ENCODE measurements around the gene GLRX5. TPM values are rescaled to one million over a fixed set of nuclear protein-coding genes. Genes with fewer than 3 reads are reported as not detected.
A peak's percentile ranks its signal among the peaks of the same experiment; 100 is the strongest.

Gene GLRX5
- total RNA-seq, 1 experiment from 2014 or later, result 60.1 TPM

- TF ChIP-seq CEBPB (IDR thresholded peaks at IDR 0.05; ENCODE audit: low read depth), result no peak
These were observed 29.7 kb upstream of the GLRX5 start (continued) for GRCh38 chr14:95505030-95505589.

- Histone ChIP-seq H3K4me3 (replicated peaks in 1 of 2; ENCODE audit: low read depth in 1 of 2, low read length in 2 of 2) (no peak overlapping the region), H3K9ac (ENCODE audit: low read length) (no peak overlapping the region), H3K9me3 (ENCODE audit: control insufficient read depth in 1 of 2, insufficient read depth in 1 of 2, low read depth in 1 of 2, low read length in 2 of 2) (no peaks in the 10 kb centered on the region), H3K36me3 (ENCODE audit: control insufficient read depth in 1 of 2, insufficient read depth in 2 of 2, low read length in 2 of 2) (no peaks in the 10 kb centered on the region), H3K27ac (ENCODE audit: low read depth, low read length) (no peak overlapping the region), H3K4me1 (ENCODE audit: control insufficient read depth in 1 of 2, insufficient read depth in 2 of 2, low read length in 2 of 2) (peaks cover 11 to 18% of the 10 kb centered on the region in 2 experiments), H3K4me2 (ENCODE audit: low read length) (peak overlapping the region; percentile 34; the same call in 1 of the 2 replicates), H3K9me2 (ENCODE audit: insufficient read depth) (no peaks in the 10 kb centered on the region), H4K20me1 (ENCODE audit: insufficient read depth) (no peaks in the 10 kb centered on the region), H3K79me2 (ENCODE audit: insufficient read depth, low read length) (no peaks in the 10 kb centered on the region), H3K27me3 (ENCODE audit: insufficient read depth, low read length) (no peaks in the 10 kb centered on the region), H2AFZ (ENCODE audit: low read depth, low read length, poor library complexity, severe bottlenecking) (no peak overlapping the region)
- TF ChIP-seq, protein P1, sequence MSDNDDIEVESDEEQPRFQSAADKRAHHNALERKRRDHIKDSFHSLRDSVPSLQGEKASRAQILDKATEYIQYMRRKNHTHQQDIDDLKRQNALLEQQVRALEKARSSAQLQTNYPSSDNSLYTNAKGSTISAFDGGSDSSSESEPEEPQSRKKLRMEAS (IDR thresholded peaks at IDR 0.05), result peak; percentile 47; the same call in 1 of the 2 replicates
- TF ChIP-seq YY1 (IDR thresholded peaks at IDR 0.05; ENCODE audit: extremely low read depth, insufficient replicate concordance, low read depth, low read length), result no peak
- no TSS peak for BruUV-seq (replicated peaks)
- ATAC-seq (no peak), DNase-seq (ENCODE audit: low read depth, low spot score) (no peak)
- intact Hi-C loops (cut with micrococcal nuclease), result no loop called here
- ChIA-PET POLR2A (no interaction called here), CTCF (interaction anchor here (1.6 kb wide), 1 partner anchor 65 kb away, joined by 4 read pairs; no protein-coding TSS in a partner anchor), RAD21 (ENCODE audit: low non-redundant PET in 1 of 2, low total read pairs in 2 of 2, uncharacterized antibody in 2 of 2, unreplicated experiment in 2 of 2) (interaction anchor here in 1 of 2 experiments (1.5 kb wide), 1 partner anchor 65 kb away, joined by 3 read pairs; no protein-coding TSS in a partner anchor)
These were observed 27.7 kb upstream of the GLRX5 start for GRCh38 chr14:95507174-95507573.

- ChIA-PET POLR2A (no interaction called here), RAD21 (ENCODE audit: low non-redundant PET in 1 of 2, low total read pairs in 2 of 2, uncharacterized antibody in 2 of 2, unreplicated experiment in 2 of 2) (interaction anchor here in 1 of 2 experiments (1.5 kb wide), 1 partner anchor 65 kb away, joined by 3 read pairs; no protein-coding TSS in a partner anchor), CTCF (interaction anchor here (0.8 to 1.6 kb wide), 2 partner anchors 20 to 65 kb away, joined by 3 to 4 read pairs; no protein-coding TSS in a partner anchor)
- H3K36me3 ChIP-seq (ENCODE audit: control insufficient read depth in 1 of 2, insufficient read depth in 2 of 2, low read length in 2 of 2), result no peaks in the 10 kb centered on the region
- 0 out of 2 replicates have a peak overlapping the region, but pooled peaks have one; percentile 5 for H3K27ac ChIP-seq (ENCODE audit: low read depth, low read length)
- ATAC-seq (peak; percentile 87), DNase-seq (ENCODE audit: low read depth, low spot score) (no peak)
- intact Hi-C loops (cut with micrococcal nuclease), result no loop called here
- no peak overlapping the region for H3K9ac ChIP-seq (ENCODE audit: low read length)
- no peaks in the 10 kb centered on the region for H4K20me1 ChIP-seq (ENCODE audit: insufficient read depth)
- H2AFZ ChIP-seq (ENCODE audit: low read depth, low read length, poor library complexity, severe bottlenecking), result no peak overlapping the region
- H3K4me2 ChIP-seq (ENCODE audit: low read length), result peak overlapping the region; percentile 34
- H3K4me3 ChIP-seq (replicated peaks in 1 of 2; ENCODE audit: low read depth in 1 of 2, low read length in 2 of 2), result no peak overlapping the region
- H3K79me2 ChIP-seq (ENCODE audit: insufficient read depth, low read length), result no peaks in the 10 kb centered on the region
- no peaks in the 10 kb centered on the region for H3K9me3 ChIP-seq (ENCODE audit: control insufficient read depth in 1 of 2, insufficient read depth in 1 of 2, low read depth in 1 of 2, low read length in 2 of 2)
- no TSS peak for BruUV-seq (replicated peaks)
- H3K27me3 ChIP-seq (ENCODE audit: insufficient read depth, low read length), result no peaks in the 10 kb centered on the region
- no peaks in the 10 kb centered on the region for H3K9me2 ChIP-seq (ENCODE audit: insufficient read depth)
- H3K4me1 ChIP-seq (ENCODE audit: control insufficient read depth in 1 of 2, insufficient read depth in 2 of 2, low read length in 2 of 2), result peaks cover 11 to 18% of the 10 kb centered on the region in 2 experiments
- TF ChIP-seq, protein P2, sequence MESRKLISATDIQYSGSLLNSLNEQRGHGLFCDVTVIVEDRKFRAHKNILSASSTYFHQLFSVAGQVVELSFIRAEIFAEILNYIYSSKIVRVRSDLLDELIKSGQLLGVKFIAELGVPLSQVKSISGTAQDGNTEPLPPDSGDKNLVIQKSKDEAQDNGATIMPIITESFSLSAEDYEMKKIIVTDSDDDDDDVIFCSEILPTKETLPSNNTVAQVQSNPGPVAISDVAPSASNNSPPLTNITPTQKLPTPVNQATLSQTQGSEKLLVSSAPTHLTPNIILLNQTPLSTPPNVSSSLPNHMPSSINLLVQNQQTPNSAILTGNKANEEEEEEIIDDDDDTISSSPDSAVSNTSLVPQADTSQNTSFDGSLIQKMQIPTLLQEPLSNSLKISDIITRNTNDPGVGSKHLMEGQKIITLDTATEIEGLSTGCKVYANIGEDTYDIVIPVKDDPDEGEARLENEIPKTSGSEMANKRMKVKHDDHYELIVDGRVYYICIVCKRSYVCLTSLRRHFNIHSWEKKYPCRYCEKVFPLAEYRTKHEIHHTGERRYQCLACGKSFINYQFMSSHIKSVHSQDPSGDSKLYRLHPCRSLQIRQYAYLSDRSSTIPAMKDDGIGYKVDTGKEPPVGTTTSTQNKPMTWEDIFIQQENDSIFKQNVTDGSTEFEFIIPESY (IDR thresholded peaks at IDR 0.05; ENCODE audit: extremely low read depth, insufficient replicate concordance, low read length), result no peak
- TF ChIP-seq ATF3 (IDR thresholded peaks at IDR 0.05) (no peak), EGR1 (IDR thresholded peaks at IDR 0.05; ENCODE audit: low read depth) (no peak), EZH2 (IDR thresholded peaks at IDR 0.05) (no peak), JUND (IDR thresholded peaks at IDR 0.05) (0 out of 2 replicates have a peak, but pooled peaks have one; percentile 38), CBX3 (IDR thresholded peaks at IDR 0.05; ENCODE audit: low read depth) (no peak), REST (IDR thresholded peaks at IDR 0.05; ENCODE audit: low read depth) (no peak), SRF (IDR thresholded peaks at IDR 0.05; ENCODE audit: low read depth) (no peak)
- TF ChIP-seq, protein P1 (IDR thresholded peaks at IDR 0.05), result no peak
These were observed 27.1 kb upstream of the GLRX5 start for GRCh38 chr14:95507701-95508103.
